GM12878 (cell line): ENCODE measurements around the gene CTSA.

Source experiments
- ELK1 ChIP-seq: IDR thresholded peaks from 2 replicates; pipeline ENCODE4 v1.6.1; 2012; ENCODE audit warnings: low read depth, low read length, improper control_type of control experiment
- PKNOX1 ChIP-seq: fragments of 450-650 bp; IDR thresholded peaks from 2 replicates; pipeline ENCODE4 v1.6.1; 2016; ENCODE audit warnings: mild to moderate bottlenecking
- POLR2AphosphoS5 ChIP-seq: IDR thresholded peaks from 2 replicates; pipeline ENCODE4 v1.6.1; 2011; ENCODE audit warnings: mild to moderate bottlenecking, low read length, inconsistent platforms
- SIN3A ChIP-seq: IDR thresholded peaks from 2 replicates; pipeline ENCODE4 v1.6.1; 2012; ENCODE audit warnings: low read depth, low read length, improper control_type of control experiment
- SIX5 ChIP-seq: IDR thresholded peaks from 2 replicates; pipeline ENCODE4 v1.6.1; 2011; ENCODE audit warnings: mild to moderate bottlenecking, low read depth, low read length, moderate library complexity; ENCODE audit not compliant: severe bottlenecking
- TAF1 ChIP-seq: IDR thresholded peaks from 2 replicates; pipeline ENCODE4 v1.6.1; 2011; ENCODE audit warnings: mild to moderate bottlenecking, low read depth, low read length, borderline replicate concordance
- TF ChIP-seq, protein P1 (sequence below), 3 experiments: IDR thresholded peaks in 2 of 3; conservative IDR thresholded peaks in 1 of 3; 2 replicates each; pipeline ENCODE4 v1.5.1; 2011; ENCODE audit warnings: low read depth in 3 of 3, low read length in 3 of 3, mild to moderate bottlenecking in 3 of 3, control low read depth in 2 of 3, moderate library complexity in 2 of 3, inconsistent platforms in 1 of 3, mixed read lengths in 1 of 3; ENCODE audit not compliant: control insufficient read depth in 2 of 3, insufficient read depth in 1 of 3; ENCODE audit errors: extremely low read depth in 1 of 3
- TF ChIP-seq, protein P2 (sequence below): IDR thresholded peaks from 2 replicates; pipeline ENCODE4 v1.6.1; 2012; ENCODE audit warnings: low read depth, low read length, improper control_type of control experiment

DNA sequence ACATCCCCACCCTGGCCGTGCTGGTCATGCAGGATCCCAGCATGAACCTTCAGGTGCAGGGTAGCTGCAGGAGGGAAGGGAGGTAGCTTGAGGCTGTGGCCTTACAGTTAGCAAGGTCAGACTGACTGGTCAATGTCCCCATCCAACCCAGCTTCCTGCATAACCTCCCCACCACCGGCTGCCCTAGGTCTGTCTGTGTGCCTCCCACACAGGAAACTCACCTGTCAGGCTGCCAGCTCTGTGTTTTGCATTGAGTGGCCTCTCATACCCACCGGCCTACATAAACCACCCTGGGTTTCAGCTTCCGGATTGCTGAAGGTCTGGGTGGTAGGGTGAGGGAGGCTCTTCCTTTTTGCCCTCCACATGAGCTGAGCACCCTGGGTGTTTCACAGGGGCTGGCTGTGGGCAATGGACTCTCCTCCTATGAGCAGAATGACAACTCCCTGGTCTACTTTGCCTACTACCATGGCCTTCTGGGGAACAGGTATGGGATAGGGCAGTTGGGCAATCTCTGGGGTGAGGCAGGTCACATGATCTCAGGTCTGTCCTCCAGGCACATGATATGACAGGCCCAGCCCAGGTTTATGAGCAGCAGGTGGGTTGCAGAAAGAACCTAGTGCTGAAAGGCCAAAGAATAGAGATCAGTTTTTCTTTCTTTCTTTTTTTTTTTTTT, 1.8 kb downstream of the CTSA start:
- no peak for TF ChIP-seq PKNOX1
- TF ChIP-seq, protein P1, sequence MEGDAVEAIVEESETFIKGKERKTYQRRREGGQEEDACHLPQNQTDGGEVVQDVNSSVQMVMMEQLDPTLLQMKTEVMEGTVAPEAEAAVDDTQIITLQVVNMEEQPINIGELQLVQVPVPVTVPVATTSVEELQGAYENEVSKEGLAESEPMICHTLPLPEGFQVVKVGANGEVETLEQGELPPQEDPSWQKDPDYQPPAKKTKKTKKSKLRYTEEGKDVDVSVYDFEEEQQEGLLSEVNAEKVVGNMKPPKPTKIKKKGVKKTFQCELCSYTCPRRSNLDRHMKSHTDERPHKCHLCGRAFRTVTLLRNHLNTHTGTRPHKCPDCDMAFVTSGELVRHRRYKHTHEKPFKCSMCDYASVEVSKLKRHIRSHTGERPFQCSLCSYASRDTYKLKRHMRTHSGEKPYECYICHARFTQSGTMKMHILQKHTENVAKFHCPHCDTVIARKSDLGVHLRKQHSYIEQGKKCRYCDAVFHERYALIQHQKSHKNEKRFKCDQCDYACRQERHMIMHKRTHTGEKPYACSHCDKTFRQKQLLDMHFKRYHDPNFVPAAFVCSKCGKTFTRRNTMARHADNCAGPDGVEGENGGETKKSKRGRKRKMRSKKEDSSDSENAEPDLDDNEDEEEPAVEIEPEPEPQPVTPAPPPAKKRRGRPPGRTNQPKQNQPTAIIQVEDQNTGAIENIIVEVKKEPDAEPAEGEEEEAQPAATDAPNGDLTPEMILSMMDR (IDR thresholded peaks at IDR 0.05 in 2 of 3, conservative IDR thresholded peaks at IDR 0.05 in 1 of 3; ENCODE audit: control insufficient read depth in 2 of 3, extremely low read depth in 1 of 3, insufficient read depth in 1 of 3, low read depth in 3 of 3, low read length in 3 of 3), result no peak
- no peak for TF ChIP-seq SIX5
- TF ChIP-seq, protein P2, sequence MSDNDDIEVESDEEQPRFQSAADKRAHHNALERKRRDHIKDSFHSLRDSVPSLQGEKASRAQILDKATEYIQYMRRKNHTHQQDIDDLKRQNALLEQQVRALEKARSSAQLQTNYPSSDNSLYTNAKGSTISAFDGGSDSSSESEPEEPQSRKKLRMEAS, result no peak
- no peak for TF ChIP-seq POLR2AphosphoS5
- no peak for TF ChIP-seq TAF1
- TF ChIP-seq ELK1, result no peak
- no peak for TF ChIP-seq SIN3A
